Stimulated activated naive CD8-positive, alpha-beta T cell treated with anti-CD3 and anti-CD28 coated beads, Interleukin-15, Interleukin-2, amounts not matched to agents 100 ng/mL and 50 ng/mL, for 24 hours (primary cell): ENCODE results near the gene CARD9.
"Not testable (repeated sequence)": the region's sequence is repeated elsewhere in the genome, so short reads cannot be mapped to it uniquely, and the experiment has no call there.

Source experiments
- H3K27ac Mint-ChIP-seq: one replicate; pipeline ENCODE4 v1.8.0; 2021; ENCODE audit warnings: mild to moderate bottlenecking, mixed read lengths
- H3K27me3 Mint-ChIP-seq: one replicate; pipeline ENCODE4 v1.8.0; 2021; ENCODE audit warnings: mixed read lengths
- H3K36me3 Mint-ChIP-seq: one replicate; pipeline ENCODE4 v1.8.0; 2021; ENCODE audit warnings: low read depth, mixed read lengths
- H3K4me1 Mint-ChIP-seq: one replicate; pipeline ENCODE4 v1.8.0; 2021; ENCODE audit warnings: low read depth, mixed read lengths
- H3K4me3 Mint-ChIP-seq: one replicate; pipeline ENCODE4 v1.8.0; 2021; ENCODE audit warnings: mild to moderate bottlenecking, mixed read lengths
- H3K9me3 Mint-ChIP-seq: one replicate; pipeline ENCODE4 v1.8.0; 2021; ENCODE audit warnings: mixed read lengths

Gene CARD9

DNA sequence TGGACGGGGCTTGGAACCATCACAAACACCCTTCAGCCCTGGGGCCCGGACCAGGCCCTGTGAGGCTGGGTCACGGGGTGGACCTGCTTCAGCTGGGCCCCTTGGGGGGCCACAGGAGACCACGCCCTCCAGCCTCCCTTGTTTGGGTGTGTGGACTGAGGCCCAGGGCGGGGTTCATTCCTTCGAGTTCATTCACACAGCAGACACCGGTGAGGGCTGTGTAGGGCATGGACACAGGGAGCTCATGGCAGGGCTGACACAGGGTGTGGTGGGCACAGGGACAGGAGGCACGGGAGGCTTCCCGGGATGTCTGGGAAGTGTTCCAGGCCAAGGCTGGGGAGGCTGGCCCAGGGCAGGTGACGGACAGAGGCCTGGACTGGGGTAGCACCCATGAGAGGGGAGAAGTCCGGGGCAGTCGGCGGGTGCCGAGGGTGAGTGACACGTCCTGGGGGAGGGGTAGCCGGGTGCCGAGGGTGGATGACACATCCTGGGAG lies 18.8 kb downstream of the CARD9 start:
- no peak overlapping the region for H3K4me3 Mint-ChIP-seq
- H3K9me3 Mint-ChIP-seq: no peaks in the 10 kb centered on the region
- no peak overlapping the region for H3K27ac Mint-ChIP-seq
- H3K27me3 Mint-ChIP-seq: no peaks in the 10 kb centered on the region
- H3K36me3 Mint-ChIP-seq: no peaks in the 10 kb centered on the region
- H3K4me1 Mint-ChIP-seq: peaks cover 3% of the 10 kb centered on the region

DNA sequence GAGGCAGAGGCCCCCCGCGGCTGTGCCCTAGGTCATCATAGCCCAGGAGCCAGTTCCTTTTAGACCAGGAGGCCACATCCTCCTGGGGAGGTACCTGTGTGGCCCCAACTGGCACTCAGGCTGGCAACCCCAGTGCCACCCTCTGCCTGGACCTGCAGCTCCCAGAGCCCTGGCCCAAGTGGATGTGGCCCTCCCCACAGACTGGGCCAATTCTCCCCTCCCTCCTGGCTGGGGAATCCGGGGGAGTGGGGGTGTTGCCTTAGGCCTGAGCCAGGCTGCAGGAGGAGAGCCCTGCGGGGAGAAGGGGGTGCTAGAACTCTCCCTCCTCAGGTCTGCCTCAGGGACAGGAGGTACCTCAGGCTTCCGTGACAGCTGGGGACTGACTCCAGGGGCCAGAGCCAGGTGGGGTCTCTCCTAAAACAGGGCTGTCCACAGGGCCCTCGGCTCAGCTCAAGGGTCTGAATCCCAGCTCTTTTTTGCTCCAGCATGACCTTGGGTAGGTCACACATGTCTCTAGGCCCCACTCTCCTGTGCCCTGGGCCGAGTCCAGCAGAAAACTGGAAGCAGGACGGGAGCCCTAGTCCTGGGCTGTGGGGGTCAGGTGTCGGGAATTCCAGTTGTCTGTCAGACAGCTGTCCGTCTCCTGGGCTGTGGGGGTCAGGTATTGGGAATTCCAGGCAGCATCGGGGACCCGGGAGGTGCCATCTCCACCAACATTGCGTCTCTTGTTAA lies 19.5 kb downstream of the CARD9 start:
- H3K36me3 Mint-ChIP-seq: no peaks in the 10 kb centered on the region
- no peak overlapping the region for H3K4me3 Mint-ChIP-seq
- peaks cover 3% of the 10 kb centered on the region for H3K4me1 Mint-ChIP-seq
- H3K27ac Mint-ChIP-seq: no peak overlapping the region
- H3K27me3 Mint-ChIP-seq: no peaks in the 10 kb centered on the region
- no peaks in the 10 kb centered on the region for H3K9me3 Mint-ChIP-seq

DNA sequence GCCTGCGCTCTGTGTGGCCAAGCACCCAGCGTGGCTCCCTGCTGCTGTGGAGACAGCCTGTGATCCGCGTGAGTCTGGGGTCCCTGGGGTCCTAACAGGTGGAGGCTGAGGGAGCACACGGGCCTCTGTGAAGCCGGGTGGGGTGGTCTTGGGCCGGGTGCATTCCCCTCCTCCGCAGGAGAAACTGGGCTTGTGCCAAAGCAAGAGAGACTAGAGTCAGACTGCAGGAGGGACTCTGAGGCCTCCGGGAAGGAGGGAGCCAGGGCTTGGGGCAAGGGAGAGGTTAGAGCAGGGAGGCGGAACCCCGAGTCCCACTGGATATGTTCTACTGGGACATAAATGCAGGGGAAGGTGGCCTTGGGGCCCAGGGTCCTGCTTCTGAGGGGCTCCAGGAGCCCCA lies 20.4 kb downstream of the CARD9 start:
- no peak overlapping the region for H3K27ac Mint-ChIP-seq
- H3K36me3 Mint-ChIP-seq: no peaks in the 10 kb centered on the region
- no peak overlapping the region for H3K4me3 Mint-ChIP-seq
- H3K27me3 Mint-ChIP-seq: no peaks in the 10 kb centered on the region
- H3K9me3 Mint-ChIP-seq: no peaks in the 10 kb centered on the region
- peaks cover 3% of the 10 kb centered on the region for H3K4me1 Mint-ChIP-seq

DNA sequence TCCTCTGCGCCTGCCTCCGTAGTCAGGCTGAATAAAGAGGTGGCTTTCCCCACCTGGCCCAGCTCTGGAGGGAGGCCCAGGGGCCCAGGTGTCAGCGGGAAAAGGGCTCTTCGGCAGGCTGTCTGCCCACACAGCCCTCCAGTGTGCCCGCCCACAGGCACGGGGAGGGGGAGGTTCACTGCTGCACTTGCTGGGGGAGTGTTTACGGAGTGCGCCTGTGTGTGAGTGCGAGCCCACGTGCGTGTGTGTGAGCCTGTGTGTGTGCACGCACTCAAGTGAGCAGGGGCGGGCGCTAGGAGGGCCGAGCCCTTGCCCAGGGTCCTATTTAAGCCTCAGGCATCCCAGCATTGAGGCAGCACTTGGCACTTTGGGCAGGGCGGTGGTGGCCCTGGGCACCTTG lies 20.8 kb downstream of the CARD9 start:
- H3K27me3 Mint-ChIP-seq: no peaks in the 10 kb centered on the region
- H3K4me1 Mint-ChIP-seq: peaks cover 3% of the 10 kb centered on the region
- H3K36me3 Mint-ChIP-seq: no peaks in the 10 kb centered on the region
- H3K9me3 Mint-ChIP-seq: no peaks in the 10 kb centered on the region
- H3K4me3 Mint-ChIP-seq: no peak overlapping the region
- H3K27ac Mint-ChIP-seq: no peak overlapping the region

DNA sequence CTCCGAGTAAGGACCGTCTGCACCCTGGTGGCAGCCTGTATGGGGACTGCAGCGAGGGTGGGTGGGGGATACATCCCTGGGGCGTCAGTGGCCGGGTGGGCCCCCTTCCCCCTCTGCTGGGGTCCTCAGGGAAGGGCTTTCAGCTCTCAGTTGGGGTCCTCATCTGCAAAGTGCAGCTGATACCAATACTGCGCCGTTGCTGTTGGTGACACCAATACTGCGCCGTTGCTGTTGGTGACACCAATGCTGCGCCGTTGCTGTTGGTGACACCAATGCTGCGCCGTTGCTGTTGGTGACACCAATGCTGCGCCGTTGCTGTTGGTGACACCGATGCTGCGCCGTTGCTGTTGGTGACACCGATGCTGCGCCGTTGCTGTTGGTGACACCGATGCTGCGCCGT lies 21.6 kb downstream of the CARD9 start:
- H3K4me1 Mint-ChIP-seq, H3K36me3 Mint-ChIP-seq, H3K27ac Mint-ChIP-seq, H3K27me3 Mint-ChIP-seq, H3K9me3 Mint-ChIP-seq, H3K4me3 Mint-ChIP-seq: not testable (repeated sequence)

DNA sequence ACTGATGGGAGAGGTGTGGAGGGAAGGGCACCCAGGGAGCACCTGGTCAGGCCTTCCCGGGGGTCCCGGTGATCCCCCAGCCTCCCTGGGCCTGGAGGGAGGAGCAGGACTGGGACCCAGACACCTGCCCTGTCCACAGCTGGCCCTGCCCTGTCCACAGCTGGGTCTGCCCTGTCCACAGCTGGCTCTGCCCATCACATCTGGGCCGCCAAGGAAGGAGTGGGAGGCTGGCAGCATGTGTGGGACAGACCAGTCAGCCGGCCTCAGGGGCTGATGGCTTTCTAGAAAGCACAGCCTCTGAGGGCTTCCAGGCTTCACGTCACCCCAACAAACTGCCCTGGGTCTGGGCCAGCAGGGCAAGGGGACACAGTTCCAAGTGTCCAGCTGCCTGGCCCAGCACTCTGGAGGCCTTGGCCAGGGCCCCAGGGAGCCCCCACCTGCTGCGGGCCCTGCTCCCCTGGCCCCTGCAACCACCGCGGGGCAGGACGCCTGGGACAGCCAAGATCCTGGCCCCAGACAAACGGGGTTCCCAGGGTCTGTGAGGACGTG lies 22.1 kb downstream of the CARD9 start:
- Mint-ChIP-seq H3K27me3 (no peaks in the 10 kb centered on the region), H3K9me3 (no peaks in the 10 kb centered on the region), H3K27ac (no peak overlapping the region), H3K4me1 (peaks cover 3% of the 10 kb centered on the region), H3K36me3 (no peaks in the 10 kb centered on the region), H3K4me3 (no peak overlapping the region)

DNA sequence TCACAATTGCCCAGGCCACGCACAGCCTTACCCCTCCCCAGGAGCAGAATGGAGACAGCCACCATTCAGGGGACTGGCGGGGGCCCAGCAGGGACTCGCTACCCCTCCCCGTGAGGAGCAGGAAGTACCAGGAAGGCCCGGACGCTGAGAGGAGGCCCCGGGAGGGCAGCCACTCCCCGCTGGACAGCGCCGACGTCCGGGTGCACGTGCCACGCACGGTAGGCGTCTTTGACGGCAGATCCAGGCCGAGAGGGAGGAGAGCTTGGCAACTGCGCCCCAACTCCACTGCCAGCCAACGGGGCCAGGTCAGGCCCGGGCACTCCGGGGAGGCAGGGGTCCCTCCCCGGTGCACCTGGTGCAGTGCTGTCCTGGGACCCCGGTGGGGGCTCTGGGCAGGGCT lies 23.9 kb downstream of the CARD9 start:
- Mint-ChIP-seq H3K27me3 (no peaks in the 10 kb centered on the region), H3K36me3 (no peaks in the 10 kb centered on the region), H3K9me3 (no peaks in the 10 kb centered on the region), H3K27ac (no peak overlapping the region), H3K4me3 (no peak overlapping the region), H3K4me1 (peaks cover under 1% of the 10 kb centered on the region)

DNA sequence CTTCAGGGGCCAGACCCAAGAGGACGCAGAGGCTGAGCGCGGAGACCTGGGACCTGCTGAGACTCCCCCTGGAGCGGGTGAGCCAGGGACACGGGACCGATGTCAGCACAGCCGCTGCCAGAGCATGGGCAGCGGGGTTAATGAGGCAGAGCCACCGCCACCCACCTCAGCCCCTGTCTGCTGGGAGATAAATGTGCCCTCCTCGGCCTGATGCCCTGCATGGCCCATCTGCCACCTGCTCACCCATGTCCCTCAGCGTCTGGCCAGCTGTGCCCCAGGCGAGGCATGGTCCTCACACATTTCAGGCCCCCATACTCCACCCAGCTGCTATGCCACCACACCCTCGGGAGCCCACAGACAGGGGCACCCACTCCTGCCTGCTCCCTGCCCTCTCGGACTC lies 24.8 kb downstream of the CARD9 start:
- H3K9me3 Mint-ChIP-seq: no peaks in the 10 kb centered on the region
- H3K27ac Mint-ChIP-seq: no peak overlapping the region
- no peaks in the 10 kb centered on the region for H3K4me1 Mint-ChIP-seq
- H3K4me3 Mint-ChIP-seq: no peak overlapping the region
- H3K27me3 Mint-ChIP-seq: no peaks in the 10 kb centered on the region
- no peaks in the 10 kb centered on the region for H3K36me3 Mint-ChIP-seq

DNA sequence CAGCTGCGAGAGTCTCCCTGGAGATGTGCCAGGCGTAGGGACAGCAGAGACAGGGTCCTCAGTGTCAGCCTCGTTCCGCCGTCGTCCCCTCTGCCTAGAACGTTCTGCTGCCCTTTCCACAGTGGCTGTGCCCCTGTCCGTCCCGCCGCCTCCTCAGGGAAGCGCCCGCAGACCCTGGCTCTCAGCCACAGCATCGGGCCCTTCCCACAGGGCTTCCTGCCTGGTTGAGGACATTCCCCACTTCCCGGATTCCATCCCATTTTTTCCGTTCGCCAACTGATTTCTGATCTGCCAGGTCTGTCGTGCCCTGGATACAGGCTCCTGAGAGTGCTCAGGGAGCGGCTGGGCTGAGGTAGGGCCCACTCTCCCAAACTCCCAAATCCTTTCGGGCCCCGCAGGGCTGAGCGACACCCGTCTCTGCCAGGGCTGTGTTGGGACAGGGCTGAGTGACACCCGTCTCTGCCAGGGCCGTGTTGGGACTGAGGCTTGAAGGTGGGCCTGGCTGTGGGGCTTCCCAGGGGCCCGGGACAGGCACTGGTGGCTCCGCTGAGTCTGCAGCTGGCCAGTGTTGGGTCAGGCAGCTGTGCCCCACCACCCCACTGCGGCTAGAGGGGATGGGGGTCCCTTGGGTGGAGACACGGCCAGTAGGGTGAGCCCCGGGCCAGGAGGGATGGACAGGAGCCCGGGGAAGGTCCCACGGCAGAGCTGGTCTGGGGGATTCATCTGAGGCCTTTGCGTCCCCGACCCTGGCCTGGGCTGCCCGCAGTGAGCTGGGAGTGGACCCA lies 25.8 kb downstream of the CARD9 start:
- H3K27me3 Mint-ChIP-seq: no peaks in the 10 kb centered on the region
- no peaks in the 10 kb centered on the region for H3K9me3 Mint-ChIP-seq
- H3K27ac Mint-ChIP-seq: no peak overlapping the region
- no peaks in the 10 kb centered on the region for H3K4me1 Mint-ChIP-seq
- H3K36me3 Mint-ChIP-seq: no peaks in the 10 kb centered on the region
- no peak overlapping the region for H3K4me3 Mint-ChIP-seq

DNA sequence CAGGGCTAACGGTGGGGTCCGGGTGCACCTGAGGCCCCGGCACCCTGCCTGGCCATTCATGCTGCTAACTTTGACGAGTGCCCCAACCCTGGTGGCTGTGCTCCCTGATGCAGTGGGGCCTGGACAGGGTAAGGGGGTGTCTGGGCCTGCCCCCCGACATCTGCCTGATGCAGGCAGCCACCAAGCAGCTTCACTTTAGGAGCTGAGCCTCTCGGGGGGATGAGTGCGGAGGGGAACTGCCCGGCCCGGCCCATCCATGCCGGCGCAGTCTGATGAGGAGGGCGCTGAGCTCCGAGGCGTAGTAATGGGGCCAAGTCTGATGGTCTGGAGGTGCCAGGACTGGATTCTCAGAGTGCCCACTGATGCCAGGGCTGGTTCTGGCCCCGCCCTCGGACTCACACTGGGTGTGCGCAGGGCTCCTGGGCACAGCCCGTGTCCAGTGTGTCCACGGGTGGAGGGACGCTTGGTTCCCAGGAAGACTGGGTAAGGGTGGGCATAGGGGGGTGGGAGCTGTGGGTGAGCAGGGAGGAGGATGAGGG lies 26.5 kb downstream of the CARD9 start:
- Mint-ChIP-seq H3K4me1 (no peaks in the 10 kb centered on the region), H3K27me3 (no peaks in the 10 kb centered on the region), H3K9me3 (no peaks in the 10 kb centered on the region), H3K36me3 (no peaks in the 10 kb centered on the region), H3K4me3 (no peak overlapping the region), H3K27ac (no peak overlapping the region)

DNA sequence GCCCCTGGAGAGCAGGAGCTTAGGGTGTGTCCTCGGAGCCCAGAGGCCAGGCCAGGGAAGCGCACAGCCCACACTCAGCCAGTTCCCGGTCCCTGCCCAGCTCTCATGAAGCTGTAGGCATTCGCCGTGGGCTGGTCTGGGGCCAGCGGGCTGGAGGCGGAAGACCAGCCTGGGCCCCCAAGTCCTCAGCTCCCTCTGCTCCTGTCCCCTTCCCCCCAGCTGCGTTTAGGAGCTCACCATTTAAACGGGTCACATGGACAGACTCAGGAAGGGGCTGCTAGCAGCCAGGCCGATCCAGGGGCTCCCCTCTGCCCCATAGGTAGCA lies 27.4 kb downstream of the CARD9 start:
- Mint-ChIP-seq H3K4me3 (no peak overlapping the region), H3K9me3 (no peaks in the 10 kb centered on the region), H3K27me3 (no peaks in the 10 kb centered on the region), H3K36me3 (no peaks in the 10 kb centered on the region), H3K27ac (no peak overlapping the region), H3K4me1 (no peaks in the 10 kb centered on the region)

DNA sequence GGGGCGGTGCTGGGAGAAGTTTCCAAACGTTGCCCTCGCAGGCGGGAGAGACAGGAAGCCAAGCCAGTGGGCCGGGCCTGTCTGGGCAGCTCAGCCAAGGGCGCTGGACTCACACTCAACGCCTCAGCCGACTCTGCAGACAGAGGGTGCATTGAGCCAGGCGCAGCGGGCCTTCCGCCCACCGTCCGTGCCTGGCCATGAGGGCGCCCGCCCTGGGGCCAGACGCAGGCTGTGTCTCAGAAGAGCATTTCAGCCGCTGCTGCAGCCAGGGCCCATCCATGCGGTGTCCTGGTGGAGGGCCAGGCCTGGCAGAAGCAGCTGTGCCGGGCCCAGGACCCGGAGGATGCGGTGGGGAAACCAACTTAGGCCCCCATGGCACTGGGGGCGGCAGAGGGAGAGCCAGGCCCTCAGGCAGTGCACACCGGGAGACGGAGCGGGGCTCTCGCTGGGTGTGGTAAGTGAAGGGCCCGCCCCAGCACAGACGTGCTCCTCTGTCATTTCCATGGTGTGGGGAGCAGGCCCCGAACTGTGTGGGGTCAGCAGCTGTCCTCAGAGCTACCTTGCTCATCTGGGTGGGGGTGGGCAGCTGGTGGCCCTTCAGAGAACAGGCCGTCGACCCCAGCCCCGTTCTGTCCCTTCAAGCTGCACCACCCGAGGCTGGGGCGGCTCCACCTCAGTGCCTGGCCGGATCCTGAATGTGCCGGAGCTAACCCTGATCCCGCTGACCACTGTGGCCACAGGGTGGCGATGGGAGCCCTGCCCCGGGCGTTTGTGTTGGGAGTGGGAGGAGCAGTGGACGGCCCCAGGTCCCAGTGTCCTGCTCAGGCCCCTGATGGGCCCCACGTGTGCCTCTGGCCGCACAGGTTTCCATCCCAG lies 27.9 kb downstream of the CARD9 start:
- Mint-ChIP-seq H3K36me3 (no peaks in the 10 kb centered on the region), H3K27me3 (no peaks in the 10 kb centered on the region), H3K9me3 (no peaks in the 10 kb centered on the region), H3K4me3 (no peak overlapping the region), H3K27ac (no peak overlapping the region), H3K4me1 (no peaks in the 10 kb centered on the region)

DNA sequence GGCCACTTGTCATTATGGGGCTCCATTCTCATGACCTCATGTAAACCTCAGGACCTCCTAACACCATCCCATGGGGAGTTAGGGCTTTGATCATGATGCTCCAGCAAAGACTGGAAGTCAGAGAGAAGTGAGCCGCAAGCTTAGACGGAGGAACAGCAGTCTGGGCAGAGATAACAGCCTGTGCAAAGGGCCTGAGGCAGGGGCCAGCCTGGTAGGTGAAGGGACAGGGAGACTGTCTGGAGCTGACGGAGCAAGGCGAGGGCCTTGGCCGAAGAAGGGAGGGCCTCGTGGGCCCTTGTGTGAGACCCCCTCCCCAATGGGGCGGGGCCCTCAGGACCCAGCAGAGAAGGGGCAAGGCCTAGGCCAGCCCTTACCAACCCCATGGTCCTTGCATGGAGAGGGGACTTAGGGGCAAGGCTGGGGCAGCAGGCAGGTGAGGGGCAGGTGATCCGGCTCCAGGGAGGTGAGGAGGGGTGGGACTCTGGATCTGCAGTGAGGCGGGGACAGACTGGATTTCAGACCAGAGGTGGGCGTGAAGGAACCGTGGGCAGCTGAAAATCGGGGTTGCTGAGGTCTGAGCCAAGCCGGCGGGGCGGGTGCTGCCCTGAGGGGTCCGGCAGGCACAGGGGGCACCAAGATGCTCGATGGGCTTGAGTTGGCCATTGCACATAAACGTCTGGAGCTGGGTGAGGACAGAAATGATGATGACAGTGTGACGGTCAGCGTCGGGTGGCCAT lies 28.8 kb downstream of the CARD9 start:
- H3K27me3 Mint-ChIP-seq: no peaks in the 10 kb centered on the region
- H3K36me3 Mint-ChIP-seq: no peaks in the 10 kb centered on the region
- no peak overlapping the region for H3K27ac Mint-ChIP-seq
- H3K4me1 Mint-ChIP-seq: no peaks in the 10 kb centered on the region
- H3K9me3 Mint-ChIP-seq: no peaks in the 10 kb centered on the region
- H3K4me3 Mint-ChIP-seq: no peak overlapping the region

DNA sequence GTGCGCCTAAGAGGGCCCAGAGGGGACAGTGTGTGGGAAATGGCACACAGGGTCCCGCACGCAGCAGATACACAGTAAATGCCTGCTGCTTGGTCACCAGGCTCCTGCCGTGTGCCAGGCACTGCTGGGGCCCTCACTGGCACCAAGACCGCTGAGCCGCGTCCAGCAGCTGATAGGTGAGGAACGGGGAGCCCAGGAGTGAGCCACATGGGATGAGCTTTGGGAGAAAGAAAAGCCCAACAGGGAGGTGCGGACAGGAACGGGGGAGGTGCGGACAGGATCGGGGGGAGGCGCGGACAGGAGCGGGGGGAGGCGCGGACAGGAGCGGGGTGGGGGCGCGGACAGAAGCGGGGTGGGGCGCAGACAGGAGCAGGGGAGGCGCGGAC lies 29.6 kb downstream of the CARD9 start:
- Mint-ChIP-seq H3K27ac (no peak overlapping the region), H3K9me3 (no peaks in the 10 kb centered on the region), H3K4me3 (no peak overlapping the region), H3K27me3 (no peaks in the 10 kb centered on the region), H3K4me1 (no peaks in the 10 kb centered on the region), H3K36me3 (no peaks in the 10 kb centered on the region)
